ENCODE results near the gene EIF2AK3.

DNA sequence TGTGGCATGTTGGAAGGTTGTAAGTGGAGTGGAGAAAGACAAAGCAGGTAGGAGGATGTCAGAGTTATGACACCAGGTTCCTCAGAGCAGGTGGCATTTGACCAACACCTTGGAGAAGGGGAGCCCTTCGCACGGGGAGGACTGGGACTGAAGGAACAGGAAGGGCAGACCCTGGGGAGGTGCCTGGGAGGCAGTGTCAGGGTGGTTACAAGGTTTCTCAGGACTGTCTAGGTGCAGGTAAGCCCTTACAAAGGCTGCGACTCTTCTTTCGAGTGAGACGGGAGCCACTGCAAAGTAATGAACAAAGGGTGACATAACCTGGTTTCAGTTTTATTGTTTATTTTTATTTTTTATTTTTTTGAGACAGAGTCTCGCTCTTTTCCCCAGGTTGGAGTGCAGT lies 84.6 kb downstream of the EIF2AK3 start:
- TF ChIP-seq SMC3 (IDR thresholded peaks at IDR 0.05; ENCODE audit: borderline replicate concordance, low read length), result no peak
- no peak for TF ChIP-seq POLR2A (IDR thresholded peaks at IDR 0.05; ENCODE audit: low read depth, low read length)
- TF ChIP-seq HDAC2 (IDR thresholded peaks at IDR 0.05), result no peak
- TF ChIP-seq, protein P1, sequence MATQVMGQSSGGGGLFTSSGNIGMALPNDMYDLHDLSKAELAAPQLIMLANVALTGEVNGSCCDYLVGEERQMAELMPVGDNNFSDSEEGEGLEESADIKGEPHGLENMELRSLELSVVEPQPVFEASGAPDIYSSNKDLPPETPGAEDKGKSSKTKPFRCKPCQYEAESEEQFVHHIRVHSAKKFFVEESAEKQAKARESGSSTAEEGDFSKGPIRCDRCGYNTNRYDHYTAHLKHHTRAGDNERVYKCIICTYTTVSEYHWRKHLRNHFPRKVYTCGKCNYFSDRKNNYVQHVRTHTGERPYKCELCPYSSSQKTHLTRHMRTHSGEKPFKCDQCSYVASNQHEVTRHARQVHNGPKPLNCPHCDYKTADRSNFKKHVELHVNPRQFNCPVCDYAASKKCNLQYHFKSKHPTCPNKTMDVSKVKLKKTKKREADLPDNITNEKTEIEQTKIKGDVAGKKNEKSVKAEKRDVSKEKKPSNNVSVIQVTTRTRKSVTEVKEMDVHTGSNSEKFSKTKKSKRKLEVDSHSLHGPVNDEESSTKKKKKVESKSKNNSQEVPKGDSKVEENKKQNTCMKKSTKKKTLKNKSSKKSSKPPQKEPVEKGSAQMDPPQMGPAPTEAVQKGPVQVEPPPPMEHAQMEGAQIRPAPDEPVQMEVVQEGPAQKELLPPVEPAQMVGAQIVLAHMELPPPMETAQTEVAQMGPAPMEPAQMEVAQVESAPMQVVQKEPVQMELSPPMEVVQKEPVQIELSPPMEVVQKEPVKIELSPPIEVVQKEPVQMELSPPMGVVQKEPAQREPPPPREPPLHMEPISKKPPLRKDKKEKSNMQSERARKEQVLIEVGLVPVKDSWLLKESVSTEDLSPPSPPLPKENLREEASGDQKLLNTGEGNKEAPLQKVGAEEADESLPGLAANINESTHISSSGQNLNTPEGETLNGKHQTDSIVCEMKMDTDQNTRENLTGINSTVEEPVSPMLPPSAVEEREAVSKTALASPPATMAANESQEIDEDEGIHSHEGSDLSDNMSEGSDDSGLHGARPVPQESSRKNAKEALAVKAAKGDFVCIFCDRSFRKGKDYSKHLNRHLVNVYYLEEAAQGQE (IDR thresholded peaks at IDR 0.05; ENCODE audit: low read depth, low read length), result no peak
- no peak for TF ChIP-seq ZNF24 (IDR thresholded peaks at IDR 0.05)
- TF ChIP-seq, protein P2, sequence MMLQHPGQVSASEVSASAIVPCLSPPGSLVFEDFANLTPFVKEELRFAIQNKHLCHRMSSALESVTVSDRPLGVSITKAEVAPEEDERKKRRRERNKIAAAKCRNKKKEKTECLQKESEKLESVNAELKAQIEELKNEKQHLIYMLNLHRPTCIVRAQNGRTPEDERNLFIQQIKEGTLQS (IDR thresholded peaks at IDR 0.05; ENCODE audit: borderline replicate concordance, extremely low read depth, low read depth, low read length), result no peak
- TF ChIP-seq MYC (IDR thresholded peaks at IDR 0.05; ENCODE audit: insufficient read depth, insufficient read length, insufficient replicate concordance, low read length, severe bottlenecking), result no peak
- TF ChIP-seq, protein P3, sequence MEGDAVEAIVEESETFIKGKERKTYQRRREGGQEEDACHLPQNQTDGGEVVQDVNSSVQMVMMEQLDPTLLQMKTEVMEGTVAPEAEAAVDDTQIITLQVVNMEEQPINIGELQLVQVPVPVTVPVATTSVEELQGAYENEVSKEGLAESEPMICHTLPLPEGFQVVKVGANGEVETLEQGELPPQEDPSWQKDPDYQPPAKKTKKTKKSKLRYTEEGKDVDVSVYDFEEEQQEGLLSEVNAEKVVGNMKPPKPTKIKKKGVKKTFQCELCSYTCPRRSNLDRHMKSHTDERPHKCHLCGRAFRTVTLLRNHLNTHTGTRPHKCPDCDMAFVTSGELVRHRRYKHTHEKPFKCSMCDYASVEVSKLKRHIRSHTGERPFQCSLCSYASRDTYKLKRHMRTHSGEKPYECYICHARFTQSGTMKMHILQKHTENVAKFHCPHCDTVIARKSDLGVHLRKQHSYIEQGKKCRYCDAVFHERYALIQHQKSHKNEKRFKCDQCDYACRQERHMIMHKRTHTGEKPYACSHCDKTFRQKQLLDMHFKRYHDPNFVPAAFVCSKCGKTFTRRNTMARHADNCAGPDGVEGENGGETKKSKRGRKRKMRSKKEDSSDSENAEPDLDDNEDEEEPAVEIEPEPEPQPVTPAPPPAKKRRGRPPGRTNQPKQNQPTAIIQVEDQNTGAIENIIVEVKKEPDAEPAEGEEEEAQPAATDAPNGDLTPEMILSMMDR (IDR thresholded peaks at IDR 0.05 in 2 of 3, conservative IDR thresholded peaks at IDR 0.05 in 1 of 3; ENCODE audit: control insufficient read depth in 2 of 3, extremely low read depth in 1 of 3, insufficient read depth in 1 of 3, low read depth in 3 of 3, low read length in 3 of 3), result no peak
- TF ChIP-seq, protein P4, sequence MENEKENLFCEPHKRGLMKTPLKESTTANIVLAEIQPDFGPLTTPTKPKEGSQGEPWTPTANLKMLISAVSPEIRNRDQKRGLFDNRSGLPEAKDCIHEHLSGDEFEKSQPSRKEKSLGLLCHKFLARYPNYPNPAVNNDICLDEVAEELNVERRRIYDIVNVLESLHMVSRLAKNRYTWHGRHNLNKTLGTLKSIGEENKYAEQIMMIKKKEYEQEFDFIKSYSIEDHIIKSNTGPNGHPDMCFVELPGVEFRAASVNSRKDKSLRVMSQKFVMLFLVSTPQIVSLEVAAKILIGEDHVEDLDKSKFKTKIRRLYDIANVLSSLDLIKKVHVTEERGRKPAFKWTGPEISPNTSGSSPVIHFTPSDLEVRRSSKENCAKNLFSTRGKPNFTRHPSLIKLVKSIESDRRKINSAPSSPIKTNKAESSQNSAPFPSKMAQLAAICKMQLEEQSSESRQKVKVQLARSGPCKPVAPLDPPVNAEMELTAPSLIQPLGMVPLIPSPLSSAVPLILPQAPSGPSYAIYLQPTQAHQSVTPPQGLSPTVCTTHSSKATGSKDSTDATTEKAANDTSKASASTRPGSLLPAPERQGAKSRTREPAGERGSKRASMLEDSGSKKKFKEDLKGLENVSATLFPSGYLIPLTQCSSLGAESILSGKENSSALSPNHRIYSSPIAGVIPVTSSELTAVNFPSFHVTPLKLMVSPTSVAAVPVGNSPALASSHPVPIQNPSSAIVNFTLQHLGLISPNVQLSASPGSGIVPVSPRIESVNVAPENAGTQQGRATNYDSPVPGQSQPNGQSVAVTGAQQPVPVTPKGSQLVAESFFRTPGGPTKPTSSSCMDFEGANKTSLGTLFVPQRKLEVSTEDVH (IDR thresholded peaks at IDR 0.05; ENCODE audit: low read depth, partially characterized antibody), result no peak
- no peak for TF ChIP-seq CEBPB (IDR thresholded peaks at IDR 0.05; ENCODE audit: borderline replicate concordance in 1 of 2, low read depth in 2 of 2, low read length in 2 of 2)
- no peak for TF ChIP-seq TCF3 (IDR thresholded peaks at IDR 0.05; ENCODE audit: borderline replicate concordance, insufficient read depth, low read depth, low read length)
